Measurements from ENCODE around the gene BRCC3.
A peak's percentile ranks its signal among the peaks of the same experiment; 100 is the strongest.

Gene BRCC3

GRCh38 chrX:155148724-155149537 is 77.6 kb downstream of the BRCC3 start:
- DNase-seq: peak in 1 of 2 experiments; percentile 11

- DNase-seq: no peak
These were observed 98.6 kb downstream of the BRCC3 start for GRCh38 chrX:155169881-155170280.

Measured in NCI-H187 (cell line).